Measurements from ENCODE around the gene PRRT3.

- TF ChIP-seq EZH2 (IDR thresholded peaks at IDR 0.05; ENCODE audit: low read length, missing control alignments) = no peak
- TF ChIP-seq, protein P1, sequence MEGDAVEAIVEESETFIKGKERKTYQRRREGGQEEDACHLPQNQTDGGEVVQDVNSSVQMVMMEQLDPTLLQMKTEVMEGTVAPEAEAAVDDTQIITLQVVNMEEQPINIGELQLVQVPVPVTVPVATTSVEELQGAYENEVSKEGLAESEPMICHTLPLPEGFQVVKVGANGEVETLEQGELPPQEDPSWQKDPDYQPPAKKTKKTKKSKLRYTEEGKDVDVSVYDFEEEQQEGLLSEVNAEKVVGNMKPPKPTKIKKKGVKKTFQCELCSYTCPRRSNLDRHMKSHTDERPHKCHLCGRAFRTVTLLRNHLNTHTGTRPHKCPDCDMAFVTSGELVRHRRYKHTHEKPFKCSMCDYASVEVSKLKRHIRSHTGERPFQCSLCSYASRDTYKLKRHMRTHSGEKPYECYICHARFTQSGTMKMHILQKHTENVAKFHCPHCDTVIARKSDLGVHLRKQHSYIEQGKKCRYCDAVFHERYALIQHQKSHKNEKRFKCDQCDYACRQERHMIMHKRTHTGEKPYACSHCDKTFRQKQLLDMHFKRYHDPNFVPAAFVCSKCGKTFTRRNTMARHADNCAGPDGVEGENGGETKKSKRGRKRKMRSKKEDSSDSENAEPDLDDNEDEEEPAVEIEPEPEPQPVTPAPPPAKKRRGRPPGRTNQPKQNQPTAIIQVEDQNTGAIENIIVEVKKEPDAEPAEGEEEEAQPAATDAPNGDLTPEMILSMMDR (conservative IDR thresholded peaks at IDR 0.05 in 1 of 2, IDR thresholded peaks at IDR 0.05 in 1 of 2; ENCODE audit: low read depth in 1 of 2, low read length in 2 of 2) = no peak
These were observed 17.9 kb upstream of the PRRT3 start for GRCh38 chr3:9970020-9970652.

All from fibroblast of lung (primary cell).